Keratinocyte (primary cell): ENCODE measurements around the gene PCSK2. TPM values are rescaled to one million over a fixed set of nuclear protein-coding genes. Genes with fewer than 3 reads are reported as not detected.
A peak's percentile ranks its signal among the peaks of the same experiment; 100 is the strongest.

Source experiments
- DNase-seq: peaks from one replicate; pipeline ENCODE4 v3.0.0-alpha.2; 2011; ENCODE audit warnings: low read depth, missing footprints, low spot score
- FAIRE-seq: peaks from 2 replicates; lab custom pipeline; 2011; peaks lifted over from hg19 to GRCh38; lab: Jason Lieb, UNC
- H2AFZ ChIP-seq: 2 replicates; pipeline ENCODE4 v1.6.0; 2012; ENCODE audit warnings: low read length, control low read depth, inconsistent platforms; ENCODE audit not compliant: control insufficient read depth
- H3K27ac ChIP-seq: 2 replicates; pipeline ENCODE4 v1.5.1; 2011; ENCODE audit warnings: low read length; ENCODE audit not compliant: control insufficient read depth, insufficient read depth
- H3K27me3 ChIP-seq: 3 replicates; pipeline ENCODE4 v1.6.0; 2011; ENCODE audit warnings: low read length; ENCODE audit not compliant: control insufficient read depth, insufficient read depth; ENCODE audit errors: extremely low read depth
- H3K36me3 ChIP-seq, 2 experiments: 2 replicates in 1 of 2; 3 replicates in 1 of 2; pipeline ENCODE4 v1.5.1; 2011; ENCODE audit warnings: low read length in 2 of 2, mild to moderate bottlenecking in 1 of 2; ENCODE audit not compliant: control insufficient read depth in 2 of 2, insufficient read depth in 2 of 2; ENCODE audit errors: extremely low read depth in 1 of 2
- H3K4me1 ChIP-seq: 3 replicates; pipeline ENCODE4 v1.5.1; 2011; ENCODE audit warnings: low read length; ENCODE audit not compliant: control insufficient read depth, insufficient read depth; ENCODE audit errors: extremely low read depth
- H3K4me2 ChIP-seq: 3 replicates; pipeline ENCODE4 v1.6.0; 2011; ENCODE audit warnings: low read depth, low read length; ENCODE audit not compliant: control insufficient read depth, insufficient read depth; ENCODE audit errors: extremely low read depth
- H3K4me3 ChIP-seq, 3 experiments: fragments of 200-600 bp in 1 of 3; sonication (generic) in 1 of 3; 2 replicates in 2 of 3; 3 replicates in 1 of 3; pipeline ENCODE4 v1.5.1; 2011 to 2016; ENCODE audit warnings: low read length in 3 of 3, mild to moderate bottlenecking in 3 of 3, control low read depth in 2 of 3, inconsistent platforms in 1 of 3, low read depth in 1 of 3, mixed read lengths in 1 of 3, mixed run types in 1 of 3, moderate library complexity in 1 of 3; ENCODE audit not compliant: control insufficient read depth in 2 of 3, insufficient read depth in 2 of 3; ENCODE audit errors: extremely low read depth in 1 of 3
- H3K79me2 ChIP-seq: 2 replicates; pipeline ENCODE4 v1.6.0; 2012; ENCODE audit warnings: low read length; ENCODE audit not compliant: control insufficient read depth, insufficient read depth
- H3K9ac ChIP-seq: 3 replicates; pipeline ENCODE4 v1.6.0; 2011; ENCODE audit warnings: low read length; ENCODE audit not compliant: control insufficient read depth, insufficient read depth; ENCODE audit errors: extremely low read depth
- H3K9me1 ChIP-seq: 3 replicates; pipeline ENCODE4 v1.6.0; 2011; ENCODE audit warnings: low read length; ENCODE audit not compliant: control insufficient read depth, insufficient read depth; ENCODE audit errors: extremely low read depth
- H3K9me3 ChIP-seq: 2 replicates; pipeline ENCODE4 v1.5.1; 2012; ENCODE audit warnings: low read depth, low read length; ENCODE audit not compliant: control insufficient read depth
- H4K20me1 ChIP-seq: 3 replicates; pipeline ENCODE4 v1.6.0; 2011; ENCODE audit warnings: low read length; ENCODE audit not compliant: control insufficient read depth, insufficient read depth; ENCODE audit errors: extremely low read depth
- EZH2 ChIP-seq: IDR thresholded peaks from one replicate; pipeline ENCODE4 v1.6.1; 2012; ENCODE audit warnings: inconsistent platforms, mild to moderate bottlenecking, low read length, moderate library complexity
- dilution Hi-C: fragments of 300-500 bp; cut with MboI; formaldehyde crosslinking; loops from one replicate; pipeline ENCODE4 v1.7.0; 2020; ENCODE audit warnings: low sequenced_read_pairs; ENCODE audit not compliant: extremely low pct_ligation_motif_present
- polyA plus RNA-seq, 5 experiments: library from polyadenylated mRNA; depleted of rRNA in 3 of 5; stranded (reverse) in 3 of 5; stranded (forward) in 1 of 5; unstranded in 1 of 5; fragments of >200 nt; gene quantifications; 1 replicate in 1 of 5; 2 replicates in 3 of 5; 3 replicates in 1 of 5; pipeline versions ENCODE4 v1.2.1 to v1.2.3, GENCODE V29; 2011 to 2012; ENCODE audit warnings: missing spikeins in 2 of 5, low read depth in 1 of 5, low replicate concordance in 1 of 5
- TF ChIP-seq, protein P1 (sequence below), 3 experiments: IDR thresholded peaks in 1 of 3; conservative IDR thresholded peaks in 1 of 3; optimal IDR thresholded peaks in 1 of 3; 2 replicates in 2 of 3; 3 replicates in 1 of 3; pipeline versions ENCODE3 to v1.5.1; 2011; ENCODE audit warnings: low read length in 3 of 3, mild to moderate bottlenecking in 3 of 3, moderate library complexity in 2 of 3, control low read depth in 1 of 3, inconsistent platforms in 1 of 3; ENCODE audit not compliant: insufficient read depth in 2 of 3; ENCODE audit errors: extremely low read depth in 1 of 3

PCSK2 gene
- polyA plus RNA-seq, 1 donor (not counting 4 experiments of a cell fraction or from before 2014, with no cell fraction given), result not detected

DNA sequence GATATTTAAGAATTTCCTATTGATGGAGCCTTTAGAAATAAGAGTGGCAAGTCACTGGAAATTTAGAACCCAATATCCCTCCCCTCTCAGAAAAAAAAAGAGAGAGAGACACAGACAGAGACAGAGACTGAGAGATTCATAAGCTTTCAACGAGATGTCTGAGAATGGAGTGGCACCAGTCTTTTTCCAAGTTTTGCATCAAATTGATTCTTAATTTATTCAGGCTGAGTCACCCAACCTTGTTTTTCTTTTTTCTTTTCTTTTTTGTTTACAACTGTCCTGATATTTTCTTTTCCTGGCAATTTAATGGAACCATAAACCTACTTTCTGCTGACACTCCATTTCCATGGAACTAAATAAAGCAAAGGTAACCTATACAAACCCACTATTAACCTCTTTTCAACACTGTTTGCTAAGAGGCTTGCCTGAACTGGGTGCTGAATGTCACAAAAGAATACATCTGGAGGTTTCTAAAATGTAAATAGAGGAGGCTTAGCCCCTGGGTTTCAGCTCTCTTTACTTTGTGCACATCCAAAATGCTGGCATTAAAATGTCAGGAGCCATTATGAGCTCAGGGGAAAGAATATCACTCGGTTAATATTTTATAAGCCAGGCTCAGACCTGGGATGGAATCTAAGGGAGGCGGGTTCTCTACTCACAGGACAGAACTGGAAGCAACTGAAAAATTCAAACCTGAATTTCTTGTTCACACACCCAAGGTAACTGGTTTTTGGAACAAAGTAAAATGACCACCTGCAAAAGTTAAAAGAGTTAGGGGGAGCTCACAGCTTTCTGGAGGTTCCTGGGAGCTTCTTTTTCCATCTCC is 203.5 kb downstream of the PCSK2 start:
- Histone ChIP-seq H3K79me2 (no peaks in the 10 kb centered on the region), H3K27ac (no peak overlapping the region), H3K4me2 (no peak overlapping the region), H3K27me3 (peaks cover 11% of the 10 kb centered on the region), H3K9ac (no peak overlapping the region), H4K20me1 (no peaks in the 10 kb centered on the region), H3K36me3 (no peaks in the 10 kb centered on the region), H2AFZ (no peak overlapping the region), H3K4me1 (no peaks in the 10 kb centered on the region), H3K4me3 (no peak overlapping the region), H3K9me3 (no peaks in the 10 kb centered on the region), H3K9me1 (no peaks in the 10 kb centered on the region)
- TF ChIP-seq EZH2, result no peak
- TF ChIP-seq, protein P1, sequence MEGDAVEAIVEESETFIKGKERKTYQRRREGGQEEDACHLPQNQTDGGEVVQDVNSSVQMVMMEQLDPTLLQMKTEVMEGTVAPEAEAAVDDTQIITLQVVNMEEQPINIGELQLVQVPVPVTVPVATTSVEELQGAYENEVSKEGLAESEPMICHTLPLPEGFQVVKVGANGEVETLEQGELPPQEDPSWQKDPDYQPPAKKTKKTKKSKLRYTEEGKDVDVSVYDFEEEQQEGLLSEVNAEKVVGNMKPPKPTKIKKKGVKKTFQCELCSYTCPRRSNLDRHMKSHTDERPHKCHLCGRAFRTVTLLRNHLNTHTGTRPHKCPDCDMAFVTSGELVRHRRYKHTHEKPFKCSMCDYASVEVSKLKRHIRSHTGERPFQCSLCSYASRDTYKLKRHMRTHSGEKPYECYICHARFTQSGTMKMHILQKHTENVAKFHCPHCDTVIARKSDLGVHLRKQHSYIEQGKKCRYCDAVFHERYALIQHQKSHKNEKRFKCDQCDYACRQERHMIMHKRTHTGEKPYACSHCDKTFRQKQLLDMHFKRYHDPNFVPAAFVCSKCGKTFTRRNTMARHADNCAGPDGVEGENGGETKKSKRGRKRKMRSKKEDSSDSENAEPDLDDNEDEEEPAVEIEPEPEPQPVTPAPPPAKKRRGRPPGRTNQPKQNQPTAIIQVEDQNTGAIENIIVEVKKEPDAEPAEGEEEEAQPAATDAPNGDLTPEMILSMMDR (optimal IDR thresholded peaks at IDR 0.05 in 1 of 3, IDR thresholded peaks at IDR 0.05 in 1 of 3, conservative IDR thresholded peaks at IDR 0.05 in 1 of 3; ENCODE audit: extremely low read depth in 1 of 3, insufficient read depth in 2 of 3, low read length in 3 of 3), result no peak
- no peak for DNase-seq
- dilution Hi-C loops, result loop anchor here (25.0 kb wide), 1 partner anchor 618 kb away; no protein-coding TSS in a partner anchor
- no peak for FAIRE-seq

DNA sequence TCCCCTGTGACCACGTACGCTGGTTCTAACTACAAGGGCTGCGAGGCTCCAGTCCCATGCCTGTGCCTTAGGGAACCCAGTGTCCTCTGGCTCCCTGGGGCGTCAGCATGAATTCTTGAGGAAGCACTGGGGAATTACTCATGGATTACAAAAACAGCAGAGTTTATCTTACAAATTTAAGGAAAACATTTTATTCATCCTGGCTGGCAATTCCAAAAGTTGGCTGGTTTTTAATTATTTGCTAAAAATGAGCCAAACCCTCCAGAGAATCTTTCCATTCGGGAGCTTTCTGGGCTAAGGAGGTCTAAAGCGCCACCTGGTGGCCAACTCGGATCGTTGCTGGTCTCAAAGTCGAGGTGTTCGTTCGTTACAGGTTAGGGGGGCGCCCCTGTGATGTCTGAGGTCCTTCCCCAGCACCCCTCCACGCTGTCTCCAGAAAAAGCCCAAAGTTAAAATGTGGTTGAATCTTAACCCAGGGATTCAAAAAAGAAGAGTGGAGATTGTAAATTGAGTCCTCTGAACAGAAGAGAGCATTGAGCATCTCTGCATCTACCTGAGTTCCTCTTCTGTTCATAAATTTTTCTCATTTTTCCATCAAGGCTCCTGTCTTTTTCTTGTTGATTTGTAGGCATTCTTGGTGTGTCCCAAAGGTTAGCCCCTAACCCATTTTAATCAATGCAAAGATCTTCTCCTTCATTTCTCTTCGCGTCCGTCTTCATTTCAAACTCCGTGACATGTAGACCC is 205.0 kb downstream of the PCSK2 start:
- H3K27me3 ChIP-seq, result peaks cover 11% of the 10 kb centered on the region
- H3K27ac ChIP-seq, result no peak overlapping the region
- H3K4me3 ChIP-seq, result no peak overlapping the region
- H3K4me1 ChIP-seq, result no peaks in the 10 kb centered on the region
- no peak for TF ChIP-seq EZH2
- TF ChIP-seq, protein P1 (optimal IDR thresholded peaks at IDR 0.05 in 1 of 3, IDR thresholded peaks at IDR 0.05 in 1 of 3, conservative IDR thresholded peaks at IDR 0.05 in 1 of 3; ENCODE audit: extremely low read depth in 1 of 3, insufficient read depth in 2 of 3, low read length in 3 of 3), result peak; percentile 73 to 87 (median 83)
- no peak overlapping the region for H2AFZ ChIP-seq
- no peak overlapping the region for H3K4me2 ChIP-seq
- dilution Hi-C loops, result loop anchor here (25.0 kb wide), 1 partner anchor 619 kb away; no protein-coding TSS in a partner anchor
- H3K36me3 ChIP-seq, result no peaks in the 10 kb centered on the region
- no peak for FAIRE-seq
- no peak for DNase-seq
- H3K9me3 ChIP-seq, result no peaks in the 10 kb centered on the region
- H4K20me1 ChIP-seq, result no peaks in the 10 kb centered on the region
- H3K9me1 ChIP-seq, result no peaks in the 10 kb centered on the region
- no peak overlapping the region for H3K9ac ChIP-seq
- H3K79me2 ChIP-seq, result no peaks in the 10 kb centered on the region
